Left lobe of liver (tissue), 2 donors: Measurements from ENCODE around the gene HINT2. TPM values are rescaled to one million over a fixed set of nuclear protein-coding genes. Genes with fewer than 3 reads are reported as not detected.

Experiments
- ATAC-seq: fragments of 200-7000 bp; cut with Tn5 transposase; one replicate; pipeline ENCODE4 v1.9.1; 2020; ENCODE audit warnings: mild to moderate bottlenecking, moderate library complexity
- DNase-seq: peaks from one replicate; pipeline ENCODE4 v3.0.0-alpha.2; 2020; ENCODE audit warnings: low spot score
- total RNA-seq: library from RNA; stranded (reverse); gene quantifications from one replicate; pipeline ENCODE4 v1.2.1, GENCODE V29; 2021
- donor health status: DM: no; HTN: no; CAD: no; lungs with moderate emphysema.
- donor health status: DM: no; HTN: yes; CAD: no.

HINT2 gene
- total RNA-seq, 1 donor from 2014 or later = 71.5 TPM

DNA sequence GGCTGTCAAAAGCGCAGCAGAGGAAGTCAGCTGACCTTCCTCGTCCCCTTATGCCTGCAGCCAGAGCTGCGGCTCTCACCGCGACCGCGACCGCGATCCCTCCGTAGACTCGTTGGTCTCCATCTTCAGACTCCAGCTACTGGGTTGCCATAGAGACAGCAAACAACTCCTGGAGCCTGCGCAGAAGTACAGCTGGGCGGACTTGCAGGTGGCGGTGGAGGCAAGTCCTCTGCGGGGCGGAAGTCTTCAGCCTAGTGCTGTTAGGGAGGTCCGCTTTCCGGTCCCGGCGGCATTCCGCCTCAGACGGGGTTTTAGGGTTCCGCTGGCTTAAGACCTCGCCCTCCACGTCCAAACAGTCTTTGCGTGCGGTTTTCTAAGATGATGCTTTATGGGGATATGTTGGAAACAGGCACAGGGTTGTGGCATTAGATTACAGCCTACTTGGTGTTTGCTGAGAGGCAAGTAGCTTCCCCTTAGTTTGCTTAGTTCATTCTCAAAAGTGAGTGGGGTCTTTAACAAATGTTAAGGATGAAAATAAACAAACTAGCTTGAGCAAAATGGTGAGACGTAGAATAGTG is 2.7 kb downstream of the HINT2 start, which contains the start of gene SPAG8:
SPAG8 (minus strand) TSS at position 238 of the 578 bp plus-strand sequence; CDS start at position 123, 115 bp downstream.
- DNase-seq (peak; percentile 93), ATAC-seq (peak; percentile 58)

- peak; percentile 89 for DNase-seq
- ATAC-seq = peak; percentile 61
These were observed 3.3 kb downstream of the HINT2 start for GRCh38 chr9:35811381-35812024.

- ATAC-seq (no peak), DNase-seq (no peak)
These were observed 4.7 kb downstream of the HINT2 start for GRCh38 chr9:35810122-35810521.

- DNase-seq (no peak), ATAC-seq (no peak)
These were observed 6.4 kb downstream of the HINT2 start for GRCh38 chr9:35808433-35808832.

DNA sequence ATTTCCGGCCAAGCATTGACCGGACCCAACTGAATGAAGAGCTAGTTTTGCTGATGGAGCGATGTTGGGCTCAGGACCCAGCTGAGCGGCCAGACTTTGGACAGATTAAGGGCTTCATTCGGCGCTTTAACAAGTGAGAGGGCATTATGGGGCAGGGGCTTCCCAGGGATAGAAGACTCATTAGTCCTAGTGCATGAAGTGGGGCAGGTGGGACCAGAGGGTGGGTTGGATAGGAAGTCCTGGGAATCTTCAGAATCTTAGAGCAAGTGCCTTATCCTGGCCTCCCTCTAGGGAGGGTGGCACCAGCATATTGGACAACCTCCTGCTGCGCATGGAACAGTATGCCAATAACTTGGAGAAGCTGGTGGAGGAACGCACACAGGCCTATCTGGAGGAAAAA is 8.7 kb downstream of the HINT2 start:
- ATAC-seq (no peak), DNase-seq (no peak)

GRCh38 chr9:35801328-35802128 is 13.3 kb downstream of the HINT2 start:
- DNase-seq (no peak), ATAC-seq (no peak)

- ATAC-seq (no peak), DNase-seq (no peak)
These were observed 14.3 kb downstream of the HINT2 start for GRCh38 chr9:35800530-35800929.

DNA sequence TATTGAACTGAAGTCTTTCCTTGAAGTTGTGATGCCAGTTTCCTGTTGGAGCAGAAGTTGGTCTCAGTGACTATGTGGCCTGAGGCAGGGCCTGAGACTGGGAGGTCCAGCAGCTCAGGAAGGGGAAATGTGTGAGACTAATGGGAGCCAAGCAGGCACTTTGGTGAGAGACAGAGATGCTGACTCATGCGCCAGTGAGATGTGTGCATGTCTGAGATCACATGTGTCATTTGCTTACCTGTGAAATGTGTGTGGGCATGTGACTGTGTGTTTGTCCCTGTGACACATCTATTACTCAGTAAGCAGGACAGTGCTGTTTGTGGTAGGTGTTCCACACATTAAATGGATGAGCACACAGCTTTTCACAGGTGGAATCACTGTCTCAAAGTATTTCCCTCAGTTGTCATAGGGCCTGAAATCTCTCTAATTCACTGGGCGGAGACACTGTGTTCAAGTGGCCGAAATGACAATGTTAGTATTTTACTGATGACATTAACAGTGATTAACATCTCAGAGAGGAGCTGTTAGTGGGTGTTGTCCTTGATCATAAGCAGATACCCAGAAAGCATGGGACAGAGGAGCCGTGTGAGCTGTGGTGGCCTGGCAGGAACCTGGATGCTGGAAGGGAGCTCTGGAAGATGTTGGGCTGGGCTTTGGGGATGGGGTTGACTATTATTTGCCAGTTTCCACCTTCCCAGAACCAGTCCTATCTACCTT is 16.0 kb downstream of the HINT2 start:
- ATAC-seq = peak; percentile 19
- DNase-seq = no peak

- DNase-seq (no peak), ATAC-seq (no peak)
These were observed 17.3 kb downstream of the HINT2 start for GRCh38 chr9:35797311-35798109.

DNA sequence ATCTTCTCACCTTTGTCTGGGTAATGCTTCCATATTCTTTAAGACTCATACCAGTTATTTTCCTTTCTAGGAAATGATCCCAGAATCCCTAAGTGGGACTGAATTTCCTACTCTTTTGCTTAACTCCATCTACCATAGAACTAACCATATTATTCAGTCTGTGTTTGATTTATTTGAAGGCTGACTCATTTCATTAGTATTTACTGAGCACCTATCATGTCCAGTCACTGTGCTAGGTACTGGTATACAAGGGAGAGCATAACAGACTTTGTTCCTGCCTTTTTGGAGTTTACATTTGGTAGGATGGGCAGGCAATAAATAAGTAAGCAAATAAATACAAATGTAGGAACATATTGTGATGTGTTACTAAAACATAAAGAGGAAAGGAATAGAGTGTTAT is 19.1 kb downstream of the HINT2 start:
- DNase-seq (no peak), ATAC-seq (no peak)

DNA sequence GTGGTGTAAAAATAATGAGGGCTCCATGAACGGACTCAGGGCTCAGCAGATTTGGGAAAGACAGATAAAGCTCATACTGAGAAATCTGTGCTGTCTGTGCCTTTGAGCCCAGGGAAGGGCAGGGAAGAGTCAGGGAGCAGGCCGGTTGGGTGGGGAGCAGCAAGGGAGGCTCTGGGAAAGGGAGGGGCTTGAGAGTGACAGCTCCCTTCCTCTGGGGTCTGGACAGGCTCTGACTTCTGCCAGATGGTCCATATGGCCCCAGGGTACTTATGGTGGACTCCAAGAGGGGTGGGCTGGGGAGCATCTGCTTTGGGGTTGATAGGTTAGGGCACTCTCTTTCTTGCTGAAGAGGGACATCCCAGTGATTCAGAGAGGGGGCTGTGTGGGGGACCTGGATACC is 21.4 kb downstream of the HINT2 start:
- DNase-seq (no peak), ATAC-seq (no peak)

- ATAC-seq (no peak), DNase-seq (no peak)
These were observed 22.0 kb downstream of the HINT2 start for GRCh38 chr9:35792826-35793225.

DNA sequence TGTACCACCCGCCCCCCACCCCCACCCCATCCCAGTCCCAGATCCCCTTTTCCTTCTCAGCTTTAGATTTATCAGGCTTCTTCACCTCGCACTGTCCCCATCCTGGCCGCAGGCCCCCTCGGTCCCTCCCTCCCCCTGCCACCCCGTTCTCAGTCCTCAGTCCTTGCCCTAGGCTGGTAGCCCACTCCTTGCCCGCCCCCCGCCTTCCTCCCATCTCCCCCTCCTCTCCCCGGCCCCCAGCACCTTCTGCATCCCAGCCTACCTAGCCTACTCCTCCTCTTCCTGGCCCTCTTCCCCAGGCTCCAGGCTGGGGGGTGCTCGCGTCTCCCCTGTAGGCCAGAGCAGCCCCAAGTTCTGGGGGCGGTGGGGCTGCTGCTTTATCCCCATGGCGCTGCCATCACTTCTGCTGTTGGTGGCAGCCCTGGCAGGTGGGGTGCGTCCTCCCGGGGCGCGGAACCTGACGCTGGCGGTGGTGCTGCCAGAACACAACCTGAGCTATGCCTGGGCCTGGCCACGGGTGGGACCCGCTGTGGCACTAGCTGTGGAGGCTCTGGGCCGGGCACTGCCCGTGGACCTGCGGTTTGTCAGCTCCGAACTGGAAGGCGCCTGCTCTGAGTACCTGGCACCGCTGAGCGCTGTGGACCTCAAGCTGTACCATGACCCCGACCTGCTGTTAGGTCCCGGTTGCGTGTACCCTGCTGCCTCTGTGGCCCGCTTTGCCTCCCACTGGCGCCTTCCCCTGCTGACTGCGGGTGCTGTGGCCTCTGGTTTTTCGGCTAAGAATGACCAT is 22.6 kb downstream of the HINT2 start:
- ATAC-seq (no peak), DNase-seq (no peak)

DNA sequence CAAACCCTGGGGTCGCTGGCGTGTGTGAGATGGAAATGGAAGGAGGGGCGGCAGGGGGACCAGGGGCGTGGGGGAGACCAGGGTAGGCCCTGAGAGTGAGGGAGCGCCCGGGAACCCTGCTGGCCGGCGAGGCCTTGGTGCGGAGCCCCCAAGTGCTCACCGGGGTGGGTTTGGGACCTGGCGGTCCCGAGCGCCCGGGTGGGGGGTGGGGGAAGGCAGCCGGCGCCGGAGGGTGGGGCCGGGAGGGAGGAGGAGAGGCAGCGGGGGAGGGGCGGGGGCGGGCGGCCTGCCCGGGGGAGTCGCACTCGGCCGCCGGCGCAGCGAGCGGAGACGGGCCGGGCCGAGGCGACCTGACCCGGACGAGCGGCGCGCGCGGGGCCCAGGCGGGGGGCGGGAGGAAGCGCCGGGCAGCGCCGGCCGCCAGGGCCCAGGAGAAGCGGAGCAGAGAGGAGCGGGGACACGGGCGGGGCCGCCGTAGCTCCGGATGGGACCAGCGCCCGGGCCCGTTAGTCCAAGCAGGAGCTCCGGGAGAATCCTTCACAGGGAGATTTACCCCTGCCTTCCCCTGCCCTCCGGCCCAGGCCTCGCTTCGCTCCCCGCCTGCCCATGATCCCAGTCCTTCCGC is 23.4 kb downstream of the HINT2 start, which contains the start of gene NPR2:
NPR2 (plus strand) TSS at position 295 of the 625 bp plus-strand sequence. CDS start 818 bp downstream, outside the sequence.
- ATAC-seq = peak; percentile 62
- peak; percentile 51 for DNase-seq

- peak; percentile 69 for DNase-seq
- peak; percentile 95 for ATAC-seq
These were observed 24.2 kb downstream of the HINT2 start for GRCh38 chr9:35790385-35791296.

DNA sequence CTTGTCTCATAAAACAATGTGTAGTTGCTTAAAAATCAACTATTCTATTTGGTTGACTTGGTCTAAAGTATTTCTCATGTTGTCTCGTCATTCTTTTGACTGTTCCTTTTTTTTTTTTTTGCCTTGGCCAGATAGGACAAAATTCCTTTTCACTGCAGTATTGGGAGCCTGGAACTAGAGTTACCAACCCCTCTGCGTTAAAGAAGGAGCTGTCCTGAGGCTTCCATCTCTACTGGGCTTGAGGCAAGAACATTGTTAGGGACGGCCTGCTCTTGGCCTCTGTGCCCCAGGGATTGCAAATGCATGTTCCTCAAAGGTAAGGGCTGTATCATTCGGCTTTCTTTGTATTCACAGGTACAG is 24.8 kb downstream of the HINT2 start:
- ATAC-seq = no peak
- no peak for DNase-seq

- ATAC-seq (no peak), DNase-seq (no peak)
These were observed 25.3 kb downstream of the HINT2 start for GRCh38 chr9:35789541-35789940.

DNA sequence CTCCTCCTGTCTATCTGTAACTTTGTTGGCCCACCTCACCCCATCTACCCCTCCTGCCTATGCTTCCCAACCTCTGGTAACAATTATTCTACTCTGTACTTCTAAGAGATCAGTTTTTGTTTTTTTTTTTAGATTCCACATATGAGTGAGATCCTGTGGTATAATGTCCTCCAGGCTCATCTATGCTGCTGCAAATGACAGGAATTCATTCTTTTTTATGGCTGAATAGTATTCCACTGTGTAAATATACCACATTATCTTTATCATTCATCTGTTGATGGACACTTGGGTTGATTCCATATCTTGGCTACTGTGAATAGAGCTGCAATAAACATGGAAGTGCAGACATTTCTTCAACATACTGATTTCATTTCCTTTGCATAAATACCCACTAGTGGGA is 31.4 kb downstream of the HINT2 start:
- no peak for ATAC-seq
- no peak for DNase-seq
